DOHH2 (cell line): ENCODE measurements around the gene RAB6D.

ENCODE experiments used
- EZH2phosphoT487 ChIP-seq: fragments of 200-600 bp; sonication (generic); IDR thresholded peaks from 2 replicates; pipeline ENCODE4 v1.6.1; 2017; ENCODE audit warnings: borderline replicate concordance, mild to moderate bottlenecking, antibody characterized with exemption, low read length, moderate library complexity, mixed read lengths
- TF ChIP-seq, protein P1 (sequence below): fragments of 200-600 bp; sonication (generic); IDR thresholded peaks from one replicate; pipeline ENCODE4 v1.5.1; 2014; ENCODE audit warnings: antibody characterized with exemption, mild to moderate bottlenecking, low read depth, low read length; ENCODE audit not compliant: poor library complexity, severe bottlenecking

DNA sequence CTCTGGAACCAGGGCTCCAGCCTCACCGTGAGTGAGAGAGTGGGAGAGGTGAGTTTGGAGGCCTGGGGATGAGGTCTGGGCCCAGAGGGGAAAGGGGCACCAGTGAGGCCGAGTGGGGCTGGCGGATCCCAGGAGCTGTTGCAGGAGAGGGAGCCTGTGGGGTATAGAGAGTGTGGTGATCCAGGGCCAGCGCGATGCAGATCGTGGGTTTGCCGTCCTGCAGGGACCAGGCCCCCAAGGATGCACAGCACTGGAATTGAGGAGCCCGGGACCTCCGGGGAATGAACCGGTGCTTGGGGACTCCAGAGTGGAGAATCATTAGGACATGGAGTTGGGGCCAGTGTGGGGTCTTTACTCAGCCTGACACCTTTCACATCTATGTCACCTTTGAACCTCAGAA, 25.7 kb upstream of the RAB6D start:
- TF ChIP-seq, protein P1, sequence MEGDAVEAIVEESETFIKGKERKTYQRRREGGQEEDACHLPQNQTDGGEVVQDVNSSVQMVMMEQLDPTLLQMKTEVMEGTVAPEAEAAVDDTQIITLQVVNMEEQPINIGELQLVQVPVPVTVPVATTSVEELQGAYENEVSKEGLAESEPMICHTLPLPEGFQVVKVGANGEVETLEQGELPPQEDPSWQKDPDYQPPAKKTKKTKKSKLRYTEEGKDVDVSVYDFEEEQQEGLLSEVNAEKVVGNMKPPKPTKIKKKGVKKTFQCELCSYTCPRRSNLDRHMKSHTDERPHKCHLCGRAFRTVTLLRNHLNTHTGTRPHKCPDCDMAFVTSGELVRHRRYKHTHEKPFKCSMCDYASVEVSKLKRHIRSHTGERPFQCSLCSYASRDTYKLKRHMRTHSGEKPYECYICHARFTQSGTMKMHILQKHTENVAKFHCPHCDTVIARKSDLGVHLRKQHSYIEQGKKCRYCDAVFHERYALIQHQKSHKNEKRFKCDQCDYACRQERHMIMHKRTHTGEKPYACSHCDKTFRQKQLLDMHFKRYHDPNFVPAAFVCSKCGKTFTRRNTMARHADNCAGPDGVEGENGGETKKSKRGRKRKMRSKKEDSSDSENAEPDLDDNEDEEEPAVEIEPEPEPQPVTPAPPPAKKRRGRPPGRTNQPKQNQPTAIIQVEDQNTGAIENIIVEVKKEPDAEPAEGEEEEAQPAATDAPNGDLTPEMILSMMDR, result no peak
- no peak for TF ChIP-seq EZH2phosphoT487
